HFF-Myc (cell line): ENCODE data around the gene DACH2.
A peak's percentile ranks its signal among the peaks of the same experiment; 100 is the strongest.

Source experiments
- DNase-seq: peaks from one replicate; pipeline ENCODE4 v3.0.0-alpha.2; 2011; ENCODE audit warnings: low read depth; ENCODE audit errors: extremely low read depth
- H3K4me3 ChIP-seq: replicated peaks from 2 replicates; pipeline ENCODE4 v1.5.1; 2011; ENCODE audit warnings: low read depth, mild to moderate bottlenecking, control low read depth, low read length
- CTCF ChIP-seq: IDR thresholded peaks from 2 replicates; pipeline ENCODE4 v1.5.1; 2012; ENCODE audit warnings: mild to moderate bottlenecking, low read depth, low read length, control low read depth; ENCODE audit errors: missing control alignments

Gene DACH2

GRCh38 chrX:86148024-86148511 is at the start of gene DACH2:
Gene DACH2 (plus strand): TSS chrX:86148451.
- no peak for TF ChIP-seq CTCF
- H3K4me3 ChIP-seq, result no peak within 1 kb of the TSS
- DNase-seq, result no peak

GRCh38 chrX:86102341-86102740 is 45.9 kb upstream of the DACH2 start:
- no peak overlapping the region for H3K4me3 ChIP-seq
- TF ChIP-seq CTCF, result no peak
- no peak for DNase-seq

GRCh38 chrX:86103061-86103460 is 45.2 kb upstream of the DACH2 start:
- H3K4me3 ChIP-seq, result no peak overlapping the region
- no peak for DNase-seq
- TF ChIP-seq CTCF, result no peak

- H3K4me3 ChIP-seq, result no peak overlapping the region
- no peak for TF ChIP-seq CTCF
- DNase-seq, result no peak
These were observed 43.7 kb upstream of the DACH2 start for GRCh38 chrX:86104526-86104925.

- no peak for DNase-seq
- no peak for TF ChIP-seq CTCF
- H3K4me3 ChIP-seq, result no peak overlapping the region
These were observed 26.3 kb upstream of the DACH2 start for GRCh38 chrX:86121916-86122315.

GRCh38 chrX:86133761-86134160 is 14.5 kb upstream of the DACH2 start:
- H3K4me3 ChIP-seq, result no peak overlapping the region
- peak; percentile 39 for TF ChIP-seq CTCF
- DNase-seq, result no peak

GRCh38 chrX:86137071-86137470 is 11.2 kb upstream of the DACH2 start:
- H3K4me3 ChIP-seq, result no peak overlapping the region
- TF ChIP-seq CTCF, result no peak
- DNase-seq, result no peak
